ENCODE data around the gene FNDC4. TPM values are rescaled to one million over a fixed set of nuclear protein-coding genes. Genes with fewer than 3 reads are reported as not detected.

The FNDC4 gene
- total RNA-seq, 2 experiments from 2014 or later, result not detected

- Histone ChIP-seq H3K9me3 (ENCODE audit: control insufficient read depth in 1 of 2, insufficient read depth in 1 of 2, low read length in 2 of 2) (no peaks in the 10 kb centered on the region), H3K4me1 (ENCODE audit: insufficient read depth, low read length) (peaks cover 26% of the 10 kb centered on the region), H3K27ac (ENCODE audit: low read depth in 1 of 2, low read length in 2 of 2) (no peak overlapping the region), H3K27me3 (ENCODE audit: control insufficient read depth in 1 of 2, insufficient read depth in 2 of 2, low read length in 2 of 2) (peaks cover 34 to 36% of the 10 kb centered on the region in 2 experiments), H3K4me3 (ENCODE audit: low read length) (no peak overlapping the region), H3K36me3 (ENCODE audit: insufficient read depth, low read length) (no peaks in the 10 kb centered on the region)
- no peaks in the 10 kb centered on the region for H3K36me3 Mint-ChIP-seq (ENCODE audit: low read depth)
- intact Hi-C loops (cut with DNase I, micrococcal nuclease), result no loop called here
- H3K9me3 Mint-ChIP-seq, result no peaks in the 10 kb centered on the region
- H3K4me3 Mint-ChIP-seq, result no peak overlapping the region
- peaks cover 27% of the 10 kb centered on the region for H3K4me1 Mint-ChIP-seq (ENCODE audit: low read depth)
- ChIA-PET POLR2A (no interaction called here), CTCF (interaction anchor here (0.7 kb wide), 1 partner anchor 91 kb away, joined by 3 read pairs; no protein-coding TSS in a partner anchor)
- ATAC-seq (ENCODE audit: poor library complexity) (no peak), DNase-seq (no peak)
- peak overlapping the region; percentile 35 for H3K27ac Mint-ChIP-seq
- peaks cover 37% of the 10 kb centered on the region for H3K27me3 Mint-ChIP-seq
- TF ChIP-seq, protein P1, sequence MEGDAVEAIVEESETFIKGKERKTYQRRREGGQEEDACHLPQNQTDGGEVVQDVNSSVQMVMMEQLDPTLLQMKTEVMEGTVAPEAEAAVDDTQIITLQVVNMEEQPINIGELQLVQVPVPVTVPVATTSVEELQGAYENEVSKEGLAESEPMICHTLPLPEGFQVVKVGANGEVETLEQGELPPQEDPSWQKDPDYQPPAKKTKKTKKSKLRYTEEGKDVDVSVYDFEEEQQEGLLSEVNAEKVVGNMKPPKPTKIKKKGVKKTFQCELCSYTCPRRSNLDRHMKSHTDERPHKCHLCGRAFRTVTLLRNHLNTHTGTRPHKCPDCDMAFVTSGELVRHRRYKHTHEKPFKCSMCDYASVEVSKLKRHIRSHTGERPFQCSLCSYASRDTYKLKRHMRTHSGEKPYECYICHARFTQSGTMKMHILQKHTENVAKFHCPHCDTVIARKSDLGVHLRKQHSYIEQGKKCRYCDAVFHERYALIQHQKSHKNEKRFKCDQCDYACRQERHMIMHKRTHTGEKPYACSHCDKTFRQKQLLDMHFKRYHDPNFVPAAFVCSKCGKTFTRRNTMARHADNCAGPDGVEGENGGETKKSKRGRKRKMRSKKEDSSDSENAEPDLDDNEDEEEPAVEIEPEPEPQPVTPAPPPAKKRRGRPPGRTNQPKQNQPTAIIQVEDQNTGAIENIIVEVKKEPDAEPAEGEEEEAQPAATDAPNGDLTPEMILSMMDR (IDR thresholded peaks at IDR 0.05), result no peak
Measured at GRCh38 chr2:27492557-27492956, 2.4 kb downstream of the FNDC4 start.

DNA sequence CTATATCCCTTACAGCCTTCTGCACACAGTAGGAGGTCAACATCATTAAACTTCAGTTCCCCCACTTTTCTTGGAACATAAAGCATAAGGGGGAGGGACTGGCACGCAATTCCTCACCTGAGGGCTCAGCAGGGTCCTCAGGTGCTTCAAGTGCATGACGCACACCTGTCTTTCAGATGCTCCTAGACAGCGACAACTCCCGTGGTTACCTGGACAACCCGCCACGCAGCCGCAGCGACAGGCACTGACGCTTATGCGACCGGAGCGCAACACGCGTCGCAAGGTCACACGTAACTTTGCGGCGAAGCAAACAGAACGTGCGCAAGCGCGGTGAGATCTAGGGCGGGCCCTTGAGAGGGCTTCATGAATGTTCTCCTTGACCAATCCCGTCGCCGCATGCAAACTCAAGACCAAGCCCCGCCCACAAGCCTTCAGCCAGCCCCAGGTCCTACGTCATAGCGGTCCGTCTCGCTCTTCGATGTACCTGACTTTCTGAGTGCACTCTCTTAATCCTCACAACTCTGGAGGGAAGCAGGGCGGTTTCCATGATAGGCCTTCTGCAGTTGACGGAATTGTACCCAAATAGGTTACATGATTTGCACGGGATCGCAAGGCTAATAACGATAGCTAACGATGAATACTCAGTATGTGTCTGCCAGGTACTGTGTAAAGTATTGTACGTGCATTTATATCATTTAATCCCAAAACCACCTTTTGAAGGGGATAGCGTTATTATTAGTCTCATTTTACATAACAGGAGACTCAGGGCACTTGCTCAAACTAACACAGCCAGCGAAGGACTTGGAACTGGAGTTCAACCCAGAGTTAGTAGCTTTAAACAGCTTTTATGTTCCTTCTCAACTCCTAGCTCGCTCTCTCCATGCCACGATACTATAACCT is 5.3 kb downstream of the FNDC4 start, which contains the start of gene IFT172:
TSS of gene IFT172 (minus strand) at position 246 of the 900 bp plus-strand sequence. CDS start at position 156, 90 bp downstream.
- TF ChIP-seq, protein P1 (IDR thresholded peaks at IDR 0.05), result no peak
- POLR2A ChIA-PET, result interaction anchor here (1.0 kb wide), 2 partner anchors 61 to 174 kb away, joined by 3 to 5 read pairs; partner anchors contain the start of genes NRBP1, SLC4A1AP and SUPT7L
- H3K4me3 Mint-ChIP-seq, result peak within 1 kb of the TSS; percentile 80
- DNase-seq (peak; percentile 97 to 100 (median 99)), ATAC-seq (ENCODE audit: poor library complexity) (peak; percentile 85)
- H3K36me3 Mint-ChIP-seq (ENCODE audit: low read depth), result peaks cover 8% of the 10 kb centered on the region
- CTCF ChIA-PET, result interaction anchor here (1.4 kb wide), 1 partner anchor 194 kb away, joined by 4 read pairs; no protein-coding TSS in a partner anchor
- peaks cover 20% of the 10 kb centered on the region for H3K4me1 ChIP-seq (ENCODE audit: insufficient read depth, low read length)
- H3K27me3 ChIP-seq (ENCODE audit: control insufficient read depth in 1 of 2, insufficient read depth in 2 of 2, low read length in 2 of 2), result peaks cover 11 to 13% of the 10 kb centered on the region in 2 experiments
- peak within 1 kb of the TSS; percentile 93 for H3K27ac Mint-ChIP-seq
- intact Hi-C loops (cut with DNase I, micrococcal nuclease), result loop anchor here (1.0 to 10.0 kb wide), 12 partner anchors 47 to 403 kb away; partner anchors contain the start of genes KRTCAP3 (in 2 of the 2), NRBP1 (in 2 of the 2), BABAM2 (in 1 of the 2) and CCDC121 (in 1 of the 2)
- H3K27me3 Mint-ChIP-seq, result peaks cover 12% of the 10 kb centered on the region
- H3K9me3 ChIP-seq (ENCODE audit: control insufficient read depth in 1 of 2, insufficient read depth in 1 of 2, low read length in 2 of 2), result no peaks in the 10 kb centered on the region
- H3K36me3 ChIP-seq (ENCODE audit: insufficient read depth, low read length), result no peaks in the 10 kb centered on the region
- no peaks in the 10 kb centered on the region for H3K9me3 Mint-ChIP-seq
- H3K4me3 ChIP-seq (ENCODE audit: low read length), result peak within 1 kb of the TSS; percentile 61
- peaks cover 18% of the 10 kb centered on the region for H3K4me1 Mint-ChIP-seq (ENCODE audit: low read depth)
- peak within 1 kb of the TSS; percentile 55 to 91 for H3K27ac ChIP-seq (ENCODE audit: low read depth in 1 of 2, low read length in 2 of 2)

DNA sequence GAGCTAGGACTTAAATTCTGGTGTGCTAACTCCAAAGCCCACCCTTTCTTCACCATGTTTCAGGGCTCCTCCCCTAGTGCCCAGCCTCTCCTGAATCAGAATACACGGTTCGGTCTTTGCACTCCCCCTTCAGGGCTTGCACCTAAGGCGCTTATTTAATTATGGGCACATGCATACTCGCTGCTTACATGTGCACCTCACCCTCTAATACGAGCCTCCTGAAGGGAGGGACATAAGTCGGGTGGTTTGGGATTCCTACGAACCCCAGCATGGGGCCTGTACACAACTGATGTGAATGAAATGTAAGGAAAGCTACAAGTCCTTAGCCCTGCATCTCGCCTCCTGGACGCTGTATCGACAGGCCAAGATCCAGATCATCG is 5.9 kb downstream of the FNDC4 start:
- no peaks in the 10 kb centered on the region for H3K9me3 ChIP-seq (ENCODE audit: control insufficient read depth in 1 of 2, insufficient read depth in 1 of 2, low read length in 2 of 2)
- Mint-ChIP-seq H3K27me3 (peaks cover 8% of the 10 kb centered on the region), H3K9me3 (no peaks in the 10 kb centered on the region), H3K4me1 (ENCODE audit: low read depth) (peaks cover 18% of the 10 kb centered on the region), H3K36me3 (ENCODE audit: low read depth) (peaks cover 9% of the 10 kb centered on the region), H3K4me3 (peak overlapping the region; percentile 80), H3K27ac (peak overlapping the region; percentile 93)
- peaks cover under 1% of the 10 kb centered on the region for H3K36me3 ChIP-seq (ENCODE audit: insufficient read depth, low read length)
- peaks cover 6 to 7% of the 10 kb centered on the region in 2 experiments for H3K27me3 ChIP-seq (ENCODE audit: control insufficient read depth in 1 of 2, insufficient read depth in 2 of 2, low read length in 2 of 2)
- ChIA-PET POLR2A (interaction anchor here (0.9 kb wide), 1 partner anchor 158 kb away, joined by 3 read pairs; no protein-coding TSS in a partner anchor), CTCF (interaction anchor here (0.6 kb wide), 1 partner anchor 119 kb away, joined by 3 read pairs; the partner anchor contains the start of gene EIF2B4)
- TF ChIP-seq, protein P1 (IDR thresholded peaks at IDR 0.05), result no peak
- peak overlapping the region; percentile 61 for H3K4me3 ChIP-seq (ENCODE audit: low read length)
- ATAC-seq (ENCODE audit: poor library complexity) (peak; percentile 22), DNase-seq (peak in 4 of 14 experiments; percentile 4 to 74 (median 23))
- H3K4me1 ChIP-seq (ENCODE audit: insufficient read depth, low read length), result peaks cover 14% of the 10 kb centered on the region
- H3K27ac ChIP-seq (ENCODE audit: low read depth in 1 of 2, low read length in 2 of 2), result peak overlapping the region; percentile 55 to 91
- intact Hi-C loops (cut with DNase I, micrococcal nuclease), result loop anchor here (1.0 to 10.0 kb wide), 11 partner anchors 47 to 403 kb away; partner anchors contain the start of genes KRTCAP3 (in 2 of the 2), NRBP1 (in 2 of the 2), BABAM2 (in 1 of the 2) and CCDC121 (in 1 of the 2)

Measured in CD4-positive, alpha-beta T cell (primary cell).